ENCODE measurements around the gene DGKH. TPM values are rescaled to one million over a fixed set of nuclear protein-coding genes. Genes with fewer than 3 reads are reported as not detected.
A peak's percentile ranks its signal among the peaks of the same experiment; 100 is the strongest.

Gene DGKH
- total RNA-seq, 1 donor from 2014 or later, result 16.8 TPM

DNA sequence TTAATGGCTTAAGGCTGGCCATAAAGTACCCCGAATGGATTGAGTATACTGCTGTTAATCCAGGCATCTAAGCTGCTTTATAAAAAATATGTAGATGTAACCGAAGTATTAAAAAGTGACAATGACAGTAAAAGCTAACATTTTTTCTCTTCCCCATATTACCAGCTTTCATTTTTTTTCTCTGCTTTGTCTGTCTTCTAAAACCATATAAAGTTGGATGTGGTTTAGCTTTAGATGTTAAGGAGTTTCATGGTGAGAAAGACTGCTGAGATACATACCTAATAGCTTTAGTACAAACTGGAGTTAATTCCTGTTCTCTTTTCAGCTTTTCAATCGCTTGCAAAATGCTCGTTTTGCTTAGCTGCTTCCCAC lies 224.3 kb downstream of the DGKH start:
- FAIRE-seq, result no peak
- H3K27me3 ChIP-seq (ENCODE audit: control insufficient read depth, insufficient read depth, low read length), result no peaks in the 10 kb centered on the region
- peak overlapping the region; percentile 89 for H3K4me3 ChIP-seq (ENCODE audit: low read depth, low read length)
- TF ChIP-seq, protein P1, sequence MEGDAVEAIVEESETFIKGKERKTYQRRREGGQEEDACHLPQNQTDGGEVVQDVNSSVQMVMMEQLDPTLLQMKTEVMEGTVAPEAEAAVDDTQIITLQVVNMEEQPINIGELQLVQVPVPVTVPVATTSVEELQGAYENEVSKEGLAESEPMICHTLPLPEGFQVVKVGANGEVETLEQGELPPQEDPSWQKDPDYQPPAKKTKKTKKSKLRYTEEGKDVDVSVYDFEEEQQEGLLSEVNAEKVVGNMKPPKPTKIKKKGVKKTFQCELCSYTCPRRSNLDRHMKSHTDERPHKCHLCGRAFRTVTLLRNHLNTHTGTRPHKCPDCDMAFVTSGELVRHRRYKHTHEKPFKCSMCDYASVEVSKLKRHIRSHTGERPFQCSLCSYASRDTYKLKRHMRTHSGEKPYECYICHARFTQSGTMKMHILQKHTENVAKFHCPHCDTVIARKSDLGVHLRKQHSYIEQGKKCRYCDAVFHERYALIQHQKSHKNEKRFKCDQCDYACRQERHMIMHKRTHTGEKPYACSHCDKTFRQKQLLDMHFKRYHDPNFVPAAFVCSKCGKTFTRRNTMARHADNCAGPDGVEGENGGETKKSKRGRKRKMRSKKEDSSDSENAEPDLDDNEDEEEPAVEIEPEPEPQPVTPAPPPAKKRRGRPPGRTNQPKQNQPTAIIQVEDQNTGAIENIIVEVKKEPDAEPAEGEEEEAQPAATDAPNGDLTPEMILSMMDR (IDR thresholded peaks at IDR 0.05; ENCODE audit: insufficient read depth, low read length, severe bottlenecking), result no peak
- no peak for DNase-seq (ENCODE audit: low read depth)
- H3K36me3 ChIP-seq (ENCODE audit: control insufficient read depth, insufficient read depth, low read length), result no peaks in the 10 kb centered on the region

DNA sequence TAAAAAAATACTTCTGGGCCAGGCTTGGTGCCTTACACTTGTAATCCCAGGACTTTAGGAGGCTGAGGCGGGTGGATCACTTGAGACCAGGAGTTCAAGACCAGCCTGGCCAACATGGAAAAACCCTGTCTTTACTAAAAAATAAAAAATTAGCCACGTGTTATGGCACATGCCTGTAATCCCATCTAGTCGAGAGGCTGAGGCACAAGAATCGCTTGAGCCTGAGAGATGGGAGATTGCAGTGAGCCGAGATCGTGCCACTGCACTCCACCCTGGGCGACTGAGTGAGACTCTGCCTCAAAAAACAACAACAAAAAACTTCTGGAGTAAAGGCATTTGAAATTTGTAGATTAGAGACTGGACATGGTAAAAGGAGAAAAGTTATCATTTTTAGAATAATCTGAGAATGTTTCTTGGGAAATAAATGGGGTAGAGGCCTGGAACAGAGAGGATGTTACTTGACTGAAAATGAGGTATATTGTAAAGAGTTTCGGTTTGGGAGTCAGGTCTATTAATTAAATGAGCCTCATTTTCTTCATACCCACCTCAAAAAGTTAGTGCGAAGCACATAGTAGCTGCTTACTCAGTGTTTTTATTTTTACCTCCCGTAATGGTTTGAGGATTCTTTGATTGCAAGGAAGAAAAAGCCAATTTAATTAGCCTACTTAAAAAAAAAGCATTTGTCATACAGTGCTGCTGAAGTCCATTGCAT lies 226.1 kb downstream of the DGKH start:
- H3K4me3 ChIP-seq (ENCODE audit: low read depth, low read length), result no peak overlapping the region
- no peaks in the 10 kb centered on the region for H3K36me3 ChIP-seq (ENCODE audit: control insufficient read depth, insufficient read depth, low read length)
- FAIRE-seq (no peak), DNase-seq (ENCODE audit: low read depth) (no peak)
- no peaks in the 10 kb centered on the region for H3K27me3 ChIP-seq (ENCODE audit: control insufficient read depth, insufficient read depth, low read length)
- TF ChIP-seq, protein P1 (IDR thresholded peaks at IDR 0.05; ENCODE audit: insufficient read depth, low read length, severe bottlenecking), result no peak

DNA sequence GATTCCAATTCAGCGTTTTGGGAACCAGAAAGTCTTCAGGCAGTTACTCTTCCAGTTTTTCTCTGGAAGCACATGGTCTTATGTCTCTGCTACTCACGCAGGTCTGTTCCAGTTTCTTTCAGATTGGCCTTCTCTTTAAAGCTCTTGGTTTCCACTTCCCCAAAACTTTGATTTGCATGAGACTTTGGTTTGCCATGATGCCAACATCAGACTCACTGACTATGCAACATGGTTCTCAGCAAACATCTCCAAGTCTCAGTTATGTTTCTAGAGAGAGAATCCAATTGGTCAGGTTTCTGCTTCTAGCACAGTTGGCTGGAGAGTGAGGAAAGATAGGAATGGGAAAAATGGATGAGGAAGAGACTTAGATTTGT lies 226.6 kb downstream of the DGKH start:
- Histone ChIP-seq H3K4me3 (ENCODE audit: low read depth, low read length) (no peak overlapping the region), H3K27me3 (ENCODE audit: control insufficient read depth, insufficient read depth, low read length) (no peaks in the 10 kb centered on the region), H3K36me3 (ENCODE audit: control insufficient read depth, insufficient read depth, low read length) (no peaks in the 10 kb centered on the region)
- FAIRE-seq, result no peak
- TF ChIP-seq, protein P1 (IDR thresholded peaks at IDR 0.05; ENCODE audit: insufficient read depth, low read length, severe bottlenecking), result no peak
- no peak for DNase-seq (ENCODE audit: low read depth)

DNA sequence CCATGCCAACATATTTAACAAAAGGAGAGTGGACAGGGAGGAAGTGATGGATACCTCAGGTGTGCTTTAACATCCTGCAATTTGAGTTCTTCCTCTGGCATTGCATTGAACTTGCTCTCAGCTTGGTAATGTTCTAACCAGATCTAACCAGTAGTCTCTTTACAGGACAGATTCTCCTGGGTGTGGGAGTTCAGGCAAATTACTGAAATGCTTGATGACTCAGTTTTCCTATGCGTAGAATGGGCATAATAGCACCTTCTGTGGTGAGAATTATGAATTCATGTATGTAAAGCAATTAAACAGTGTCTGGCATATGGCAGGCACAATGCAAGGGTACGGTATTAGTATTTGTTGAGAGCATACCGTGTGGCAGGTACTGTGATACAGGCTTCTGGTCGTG lies 227.1 kb downstream of the DGKH start:
- no peaks in the 10 kb centered on the region for H3K36me3 ChIP-seq (ENCODE audit: control insufficient read depth, insufficient read depth, low read length)
- no peak overlapping the region for H3K4me3 ChIP-seq (ENCODE audit: low read depth, low read length)
- FAIRE-seq (no peak), DNase-seq (ENCODE audit: low read depth) (no peak)
- H3K27me3 ChIP-seq (ENCODE audit: control insufficient read depth, insufficient read depth, low read length), result no peaks in the 10 kb centered on the region
- TF ChIP-seq, protein P1 (IDR thresholded peaks at IDR 0.05; ENCODE audit: insufficient read depth, low read length, severe bottlenecking), result no peak

DNA sequence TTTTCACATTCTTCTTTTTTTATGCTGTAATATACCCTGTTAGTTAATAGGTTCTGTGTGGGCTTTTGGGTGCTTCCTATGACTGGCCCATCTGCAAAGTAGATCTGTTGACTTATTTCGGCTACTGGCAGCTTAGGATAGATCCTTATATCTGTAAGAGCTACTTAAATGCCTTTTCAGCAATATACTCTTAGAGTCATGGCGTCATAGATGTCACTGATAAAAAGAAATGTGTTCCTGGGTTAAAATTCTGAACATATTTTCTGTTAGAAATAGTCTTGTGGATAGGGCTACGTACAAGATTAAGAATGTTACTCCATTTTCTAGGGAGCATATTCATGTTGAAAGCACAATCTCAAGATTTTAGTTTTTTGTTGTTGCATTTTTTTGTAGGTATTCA lies 228.2 kb downstream of the DGKH start:
- Histone ChIP-seq H3K27me3 (ENCODE audit: control insufficient read depth, insufficient read depth, low read length) (no peaks in the 10 kb centered on the region), H3K4me3 (ENCODE audit: low read depth, low read length) (no peak overlapping the region), H3K36me3 (ENCODE audit: control insufficient read depth, insufficient read depth, low read length) (no peaks in the 10 kb centered on the region)
- DNase-seq (ENCODE audit: low read depth) (no peak), FAIRE-seq (no peak)
- TF ChIP-seq, protein P1 (IDR thresholded peaks at IDR 0.05; ENCODE audit: insufficient read depth, low read length, severe bottlenecking), result no peak

All from bronchial epithelial cell (primary cell).